GM12892 (cell line): ENCODE measurements around the gene SRSF8.

ENCODE experiments used
- POLR2A ChIP-seq: IDR thresholded peaks from 2 replicates; pipeline ENCODE4 v1.6.1; 2011; ENCODE audit warnings: low read depth, low read length, control low read depth
- POLR2AphosphoS5 ChIP-seq: IDR thresholded peaks from 2 replicates; pipeline ENCODE4 v1.6.1; 2011; ENCODE audit warnings: low read depth, low read length, control low read depth
- TAF1 ChIP-seq: IDR thresholded peaks from 2 replicates; pipeline ENCODE4 v1.6.1; 2011; ENCODE audit warnings: low read depth, mild to moderate bottlenecking, control low read depth, low read length, borderline replicate concordance

DNA sequence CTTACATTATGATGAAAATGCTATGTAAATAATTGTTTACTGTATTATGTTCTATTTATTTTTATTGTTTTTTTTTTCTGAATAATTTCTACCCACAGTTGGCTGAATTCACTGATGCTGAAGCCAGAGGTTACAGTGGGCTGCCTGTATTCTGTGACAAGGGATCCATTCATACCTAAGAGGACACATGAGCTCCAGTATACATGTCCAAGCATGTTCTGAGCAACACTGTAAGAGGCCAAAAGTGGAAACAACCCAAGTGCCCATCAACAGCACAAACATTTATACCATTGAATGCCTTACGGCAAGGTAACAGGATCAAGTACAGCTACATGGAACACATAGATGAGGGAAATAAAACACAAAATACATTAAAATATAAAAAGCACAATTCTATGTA is 1.4 kb upstream of the SRSF8 start:
- TF ChIP-seq TAF1 = no peak
- no peak for TF ChIP-seq POLR2A
- no peak for TF ChIP-seq POLR2AphosphoS5
